BLaER1 (cell line): ENCODE measurements around the gene SHLD3.

Experiments
- H3K27ac ChIP-seq: shearing (Covaris generic); formaldehyde crosslinking; 2 replicates; pipeline ENCODE4 v1.8.1; 2022
- H3K27me3 ChIP-seq: shearing (Covaris generic); formaldehyde crosslinking; 2 replicates; pipeline ENCODE4 v1.8.1; 2022
- H3K36me3 ChIP-seq: shearing (Covaris generic); formaldehyde crosslinking; 2 replicates; pipeline ENCODE4 v1.8.1; 2022
- H3K4me1 ChIP-seq: shearing (Covaris generic); formaldehyde crosslinking; 2 replicates; pipeline ENCODE4 v1.8.1; 2022
- H3K4me2 ChIP-seq: shearing (Covaris generic); formaldehyde crosslinking; 2 replicates; pipeline ENCODE4 v1.8.1; 2022
- H3K4me3 ChIP-seq: shearing (Covaris generic); formaldehyde crosslinking; 2 replicates; pipeline ENCODE4 v1.8.1; 2022
- H3K9ac ChIP-seq: shearing (Covaris generic); formaldehyde crosslinking; 2 replicates; pipeline ENCODE4 v1.8.1; 2022
- H3K9me3 ChIP-seq: shearing (Covaris generic); formaldehyde crosslinking; 2 replicates; pipeline ENCODE4 v1.8.1; 2022
- H4K20me1 ChIP-seq: shearing (Covaris generic); formaldehyde crosslinking; 2 replicates; pipeline ENCODE4 v1.8.1; 2022
- Cebpa-rat ChIP-seq: shearing (Covaris generic); IDR thresholded peaks from 2 replicates; pipeline ENCODE4 v1.8.1; 2022

The SHLD3 gene

GRCh38 chr5:65624025-65624570, 729 bp upstream of the SHLD3 start, which contains the start of gene TRIM23:
Gene TRIM23, minus strand, starts transcription at chr5:65624333. Its CDS starts 59 bp downstream, at chr5:65624274.
- no peaks in the 10 kb centered on the region for H3K27me3 ChIP-seq
- H3K36me3 ChIP-seq: peaks cover 12% of the 10 kb centered on the region
- no peak for TF ChIP-seq Cebpa-rat
- H3K9ac ChIP-seq: peak within 1 kb of the TSS; percentile 90
- peak within 1 kb of the TSS; percentile 82 for H3K27ac ChIP-seq
- peaks cover 20% of the 10 kb centered on the region; the same call in 1 of the 2 replicates for H4K20me1 ChIP-seq
- no peaks in the 10 kb centered on the region for H3K9me3 ChIP-seq
- peak within 1 kb of the TSS; percentile 87 for H3K4me3 ChIP-seq
- H3K4me1 ChIP-seq: peaks cover 42% of the 10 kb centered on the region
- H3K4me2 ChIP-seq: peak within 1 kb of the TSS; percentile 94

- peak overlapping the region; percentile 87 for H3K4me3 ChIP-seq
- TF ChIP-seq Cebpa-rat: no peak
- H3K27ac ChIP-seq: peak overlapping the region; percentile 82; the same call in 1 of the 2 replicates
- H3K9me3 ChIP-seq: no peaks in the 10 kb centered on the region
- peaks cover 20% of the 10 kb centered on the region for H3K36me3 ChIP-seq
- H3K9ac ChIP-seq: peak overlapping the region; percentile 90
- H3K27me3 ChIP-seq: no peaks in the 10 kb centered on the region
- peak overlapping the region; percentile 94 for H3K4me2 ChIP-seq
- H4K20me1 ChIP-seq: peaks cover 14% of the 10 kb centered on the region; the same call in 1 of the 2 replicates
- H3K4me1 ChIP-seq: peaks cover 42% of the 10 kb centered on the region
Measured at GRCh38 chr5:65625743-65626142, 916 bp downstream of the SHLD3 start.

- Histone ChIP-seq H3K4me2 (no peak overlapping the region), H3K36me3 (peaks cover 25% of the 10 kb centered on the region), H4K20me1 (peaks cover 6% of the 10 kb centered on the region; the same call in 1 of the 2 replicates), H3K9me3 (no peaks in the 10 kb centered on the region), H3K9ac (no peak overlapping the region), H3K4me3 (no peak overlapping the region), H3K27ac (no peak overlapping the region), H3K4me1 (peaks cover 9% of the 10 kb centered on the region), H3K27me3 (no peaks in the 10 kb centered on the region)
- TF ChIP-seq Cebpa-rat: no peak
Measured at GRCh38 chr5:65630981-65631380, 6.2 kb downstream of the SHLD3 start.

- Histone ChIP-seq H3K27ac (no peak overlapping the region), H3K4me1 (no peaks in the 10 kb centered on the region), H3K9ac (no peak overlapping the region), H3K4me2 (no peak overlapping the region), H3K27me3 (no peaks in the 10 kb centered on the region), H4K20me1 (no peaks in the 10 kb centered on the region), H3K4me3 (no peak overlapping the region), H3K9me3 (no peaks in the 10 kb centered on the region), H3K36me3 (peaks cover 65% of the 10 kb centered on the region)
- no peak for TF ChIP-seq Cebpa-rat
Measured at GRCh38 chr5:65640240-65640639, 15.4 kb downstream of the SHLD3 start.

- H3K9ac ChIP-seq: no peak overlapping the region
- no peaks in the 10 kb centered on the region for H3K9me3 ChIP-seq
- H3K4me1 ChIP-seq: no peaks in the 10 kb centered on the region
- H4K20me1 ChIP-seq: no peaks in the 10 kb centered on the region
- H3K36me3 ChIP-seq: peaks cover 28% of the 10 kb centered on the region; the same call in 1 of the 2 replicates
- TF ChIP-seq Cebpa-rat: no peak
- H3K4me2 ChIP-seq: no peak overlapping the region
- no peak overlapping the region for H3K27ac ChIP-seq
- H3K4me3 ChIP-seq: no peak overlapping the region
- H3K27me3 ChIP-seq: no peaks in the 10 kb centered on the region
Measured at GRCh38 chr5:65646938-65647337, 22.1 kb downstream of the SHLD3 start.

- H3K27ac ChIP-seq: no peak overlapping the region
- no peak for TF ChIP-seq Cebpa-rat
- H3K4me2 ChIP-seq: no peak overlapping the region
- H3K36me3 ChIP-seq: peaks cover 24% of the 10 kb centered on the region; the same call in 1 of the 2 replicates
- no peaks in the 10 kb centered on the region for H3K27me3 ChIP-seq
- no peak overlapping the region for H3K9ac ChIP-seq
- H3K4me3 ChIP-seq: no peak overlapping the region
- no peaks in the 10 kb centered on the region for H3K9me3 ChIP-seq
- H3K4me1 ChIP-seq: no peaks in the 10 kb centered on the region
- no peaks in the 10 kb centered on the region for H4K20me1 ChIP-seq
Measured at GRCh38 chr5:65647941-65648340, 23.1 kb downstream of the SHLD3 start.

- H3K9me3 ChIP-seq: no peaks in the 10 kb centered on the region
- no peak overlapping the region for H3K4me2 ChIP-seq
- TF ChIP-seq Cebpa-rat: no peak
- H3K4me1 ChIP-seq: no peaks in the 10 kb centered on the region
- no peak overlapping the region for H3K9ac ChIP-seq
- peaks cover 20% of the 10 kb centered on the region; the same call in 1 of the 2 replicates for H3K36me3 ChIP-seq
- no peaks in the 10 kb centered on the region for H3K27me3 ChIP-seq
- no peak overlapping the region for H3K4me3 ChIP-seq
- H4K20me1 ChIP-seq: no peaks in the 10 kb centered on the region
- H3K27ac ChIP-seq: no peak overlapping the region
Measured at GRCh38 chr5:65651144-65651543, 26.3 kb downstream of the SHLD3 start.

GRCh38 chr5:65654713-65655112, 29.9 kb downstream of the SHLD3 start:
- no peak overlapping the region for H3K4me2 ChIP-seq
- H3K4me3 ChIP-seq: no peak overlapping the region
- no peak overlapping the region for H3K27ac ChIP-seq
- peaks cover 18% of the 10 kb centered on the region; the same call in 1 of the 2 replicates for H3K36me3 ChIP-seq
- no peak for TF ChIP-seq Cebpa-rat
- H3K9me3 ChIP-seq: no peaks in the 10 kb centered on the region
- H4K20me1 ChIP-seq: no peaks in the 10 kb centered on the region
- no peaks in the 10 kb centered on the region for H3K27me3 ChIP-seq
- no peaks in the 10 kb centered on the region for H3K4me1 ChIP-seq
- H3K9ac ChIP-seq: no peak overlapping the region

GRCh38 chr5:65663804-65664521, 39.1 kb downstream of the SHLD3 start:
- H3K9me3 ChIP-seq: no peaks in the 10 kb centered on the region
- H4K20me1 ChIP-seq: no peaks in the 10 kb centered on the region
- no peak overlapping the region for H3K27ac ChIP-seq
- H3K4me1 ChIP-seq: no peaks in the 10 kb centered on the region
- no peak overlapping the region for H3K9ac ChIP-seq
- no peak for TF ChIP-seq Cebpa-rat
- peaks cover 30% of the 10 kb centered on the region for H3K36me3 ChIP-seq
- H3K4me2 ChIP-seq: no peak overlapping the region
- H3K27me3 ChIP-seq: no peaks in the 10 kb centered on the region
- no peak overlapping the region for H3K4me3 ChIP-seq

- Histone ChIP-seq H3K4me1 (no peaks in the 10 kb centered on the region), H3K9ac (no peak overlapping the region), H3K4me2 (no peak overlapping the region), H4K20me1 (no peaks in the 10 kb centered on the region), H3K27ac (no peak overlapping the region), H3K9me3 (no peaks in the 10 kb centered on the region), H3K4me3 (no peak overlapping the region), H3K27me3 (no peaks in the 10 kb centered on the region), H3K36me3 (peaks cover 56% of the 10 kb centered on the region)
- no peak for TF ChIP-seq Cebpa-rat
Measured at GRCh38 chr5:65668696-65669095, 43.9 kb downstream of the SHLD3 start.
